OCI-LY3 (cell line): Measurements from ENCODE around the gene DDX39B.

ENCODE experiments used
- H2AFZ ChIP-seq: fragments of 200-600, 300-600 bp; shearing (Covaris generic); 2 replicates; pipeline ENCODE4 v1.6.0; 2014; ENCODE audit warnings: antibody characterized with exemption, low read depth, low read length
- H3K27ac ChIP-seq: fragments of 200-600, 300-600 bp; sonication (generic); 2 replicates; pipeline ENCODE4 v1.5.1; 2014; ENCODE audit warnings: mild to moderate bottlenecking, low read length, moderate library complexity, mixed read lengths
- H3K27me3 ChIP-seq: fragments of 200-600, 300-600 bp; sonication (generic); 2 replicates; pipeline ENCODE4 v1.6.1; 2014; ENCODE audit warnings: low read depth, low read length, mixed read lengths
- H3K36me3 ChIP-seq: fragments of 200-600, 300-600 bp; sonication (generic); replicated peaks from 2 replicates; pipeline ENCODE3; 2014; ENCODE audit warnings: low read depth, low read length, mixed read lengths
- H3K4me1 ChIP-seq: fragments of 300-600, 200-600 bp; sonication (generic); 2 replicates; pipeline ENCODE4 v1.6.1; 2014; ENCODE audit warnings: low read length, mixed read lengths
- H3K4me2 ChIP-seq: fragments of 200-600, 300-600 bp; sonication (generic); 2 replicates; pipeline ENCODE4 v1.6.1; 2014; ENCODE audit warnings: low read length, mixed read lengths
- H3K4me3 ChIP-seq: fragments of 300-600, 200-600 bp; sonication (generic); 2 replicates; pipeline ENCODE4 v1.5.1; 2014; ENCODE audit warnings: antibody characterized with exemption, mild to moderate bottlenecking, low read length, moderate library complexity
- H3K79me2 ChIP-seq: fragments of 300-600, 200-600 bp; shearing (Covaris generic); 2 replicates; pipeline ENCODE4 v1.6.1; 2014; ENCODE audit warnings: mild to moderate bottlenecking, low read length, mixed read lengths
- H3K9ac ChIP-seq: fragments of 300-600, 200-600 bp; shearing (Covaris generic); 2 replicates; pipeline ENCODE4 v1.6.0; 2014; ENCODE audit warnings: mild to moderate bottlenecking, low read length, moderate library complexity
- H3K9me3 ChIP-seq: fragments of 200-600, 300-600 bp; shearing (Covaris generic); 2 replicates; pipeline ENCODE4 v1.6.1; 2014; ENCODE audit warnings: low read length, mixed read lengths; ENCODE audit not compliant: insufficient read depth
- H4K20me1 ChIP-seq: fragments of 200-600, 300-600 bp; sonication (generic); 2 replicates; pipeline ENCODE4 v1.6.1; 2016; ENCODE audit warnings: low read length, mixed read lengths; ENCODE audit not compliant: insufficient read depth
- CTCF ChIP-seq: fragments of 200-600, 300-600 bp; sonication (generic); IDR thresholded peaks from 2 replicates; pipeline ENCODE4 v1.5.1; 2014; ENCODE audit warnings: antibody characterized with exemption, low read length, low read depth
- EZH2phosphoT487 ChIP-seq: fragments of 200-600 bp; shearing (Covaris generic); IDR thresholded peaks from 2 replicates; pipeline ENCODE4 v1.6.1; 2018; ENCODE audit warnings: antibody characterized with exemption, mixed run types, low read depth

Gene DDX39B

GRCh38 chr6:31480574-31480973 lies 61.2 kb downstream of the DDX39B start:
- Histone ChIP-seq H3K9me3 (no peaks in the 10 kb centered on the region), H3K4me2 (no peak overlapping the region)
- no peak for TF ChIP-seq EZH2phosphoT487
- no peak for TF ChIP-seq CTCF

More at GRCh38 chr6:31480574-31480973, 61.2 kb downstream of the DDX39B start:
- H3K36me3 ChIP-seq, result no peaks in the 10 kb centered on the region
- H3K9ac ChIP-seq, result no peak overlapping the region
- no peaks in the 10 kb centered on the region for H3K27me3 ChIP-seq
- peaks cover 16% of the 10 kb centered on the region for H3K4me1 ChIP-seq
- no peaks in the 10 kb centered on the region for H3K79me2 ChIP-seq
- no peak overlapping the region for H3K4me3 ChIP-seq
- no peaks in the 10 kb centered on the region for H4K20me1 ChIP-seq
- H3K27ac ChIP-seq, result no peak overlapping the region
- H2AFZ ChIP-seq, result no peak overlapping the region
